HFF-Myc (cell line): Measurements from ENCODE around the gene KCTD3.
A peak's percentile ranks its signal among the peaks of the same experiment; 100 is the strongest.

Experiments
- DNase-seq: peaks from one replicate; pipeline ENCODE4 v3.0.0-alpha.2; 2011; ENCODE audit warnings: low read depth; ENCODE audit errors: extremely low read depth
- H3K4me3 ChIP-seq: replicated peaks from 2 replicates; pipeline ENCODE4 v1.5.1; 2011; ENCODE audit warnings: low read depth, mild to moderate bottlenecking, control low read depth, low read length
- CTCF ChIP-seq: IDR thresholded peaks from 2 replicates; pipeline ENCODE4 v1.5.1; 2012; ENCODE audit warnings: mild to moderate bottlenecking, low read depth, low read length, control low read depth; ENCODE audit errors: missing control alignments

The KCTD3 gene

GRCh38 chr1:215635827-215636226 is 68.7 kb downstream of the KCTD3 start:
- no peak for TF ChIP-seq CTCF
- no peak overlapping the region for H3K4me3 ChIP-seq
- DNase-seq = no peak

GRCh38 chr1:215636258-215636965 is 69.3 kb downstream of the KCTD3 start:
- TF ChIP-seq CTCF = no peak
- H3K4me3 ChIP-seq = no peak overlapping the region
- DNase-seq = no peak

GRCh38 chr1:215637041-215637573 is 70.0 kb downstream of the KCTD3 start:
- no peak for TF ChIP-seq CTCF
- peak; percentile 5 for DNase-seq
- H3K4me3 ChIP-seq = no peak overlapping the region

GRCh38 chr1:215640429-215641148 is 73.5 kb downstream of the KCTD3 start:
- DNase-seq = no peak
- H3K4me3 ChIP-seq = no peak overlapping the region
- no peak for TF ChIP-seq CTCF

GRCh38 chr1:215643592-215644321 is 76.7 kb downstream of the KCTD3 start:
- DNase-seq = no peak
- TF ChIP-seq CTCF = no peak

GRCh38 chr1:215645182-215645581 is 78.1 kb downstream of the KCTD3 start:
- no peak overlapping the region for H3K4me3 ChIP-seq
- no peak for TF ChIP-seq CTCF
- DNase-seq = no peak

More at GRCh38 chr1:215643592-215644321, 76.7 kb downstream of the KCTD3 start:
- H3K4me3 ChIP-seq = no peak overlapping the region
